ENCODE measurements around the gene CFAP73.
"Not testable (repeated sequence)": the region's sequence is repeated elsewhere in the genome, so short reads cannot be mapped to it uniquely, and the experiment has no call there.

CFAP73 gene

DNA sequence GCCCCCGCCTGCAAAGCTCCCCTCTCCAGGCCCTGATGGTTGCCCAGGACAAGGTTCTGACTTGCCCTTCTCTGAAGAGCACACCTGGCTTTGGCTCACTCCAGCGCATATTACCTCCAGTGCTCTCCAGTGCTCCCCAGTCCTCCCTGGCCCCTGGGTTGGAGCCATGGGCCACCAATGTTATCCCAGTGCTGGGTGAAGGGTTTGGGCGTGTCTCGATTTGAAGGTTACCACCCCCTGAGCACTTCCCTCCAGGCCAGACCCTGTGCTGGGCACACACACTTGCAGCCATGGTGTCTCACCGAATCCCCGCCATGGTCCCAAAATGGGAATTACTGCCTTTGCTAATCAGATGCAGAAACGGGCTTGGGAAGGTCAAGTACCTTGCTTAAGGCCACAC, 47.1 kb downstream of the CFAP73 start:
- DNase-seq: no peak

- DNase-seq: peak; percentile 93
Measured at GRCh38 chr12:113196990-113197389, 47.5 kb downstream of the CFAP73 start.

- no peak for DNase-seq
Measured at GRCh38 chr12:113197518-113198077, 48.1 kb downstream of the CFAP73 start.

- no peak for DNase-seq
Measured at GRCh38 chr12:113198296-113198695, 48.8 kb downstream of the CFAP73 start.

- DNase-seq: no peak
Measured at GRCh38 chr12:113200021-113200797, 50.7 kb downstream of the CFAP73 start.

- DNase-seq: no peak
Measured at GRCh38 chr12:113201187-113202177, 52.0 kb downstream of the CFAP73 start.

DNA sequence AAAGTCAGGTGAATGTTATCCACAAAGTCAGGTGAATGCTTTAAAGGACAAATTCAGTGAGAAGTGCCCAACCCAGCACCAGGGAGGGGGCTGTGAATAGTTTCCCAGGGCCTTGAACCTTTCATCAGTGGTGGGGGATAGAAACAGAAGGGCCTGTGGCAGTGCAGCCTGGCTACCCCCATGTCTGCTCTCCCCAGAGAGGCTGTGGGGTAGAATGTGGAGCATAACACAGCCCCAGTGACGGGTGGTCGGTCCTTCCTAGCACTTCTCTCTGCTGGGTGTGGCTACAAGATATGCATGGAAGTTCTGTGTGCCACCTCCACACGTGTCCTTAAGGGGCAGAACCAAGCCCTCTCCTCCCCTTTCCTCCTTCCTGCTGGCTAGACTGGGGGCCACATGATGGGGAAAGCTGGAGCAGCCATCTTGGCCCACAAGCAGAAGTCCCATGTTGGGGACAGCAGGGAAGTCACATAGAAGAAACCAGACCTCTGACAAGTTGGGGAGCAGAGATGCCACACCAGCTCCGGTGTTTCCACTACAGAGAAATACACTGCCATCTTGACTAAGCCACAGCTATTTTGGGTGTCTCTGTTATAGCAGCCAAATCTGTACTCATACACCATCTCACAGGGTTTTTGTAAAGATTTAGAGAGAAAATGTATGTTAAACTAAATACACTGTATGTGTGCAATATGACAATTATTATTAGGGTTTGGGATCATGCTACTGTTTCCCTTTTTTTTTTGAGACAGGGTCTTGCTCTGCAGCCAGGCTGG, 53.0 kb downstream of the CFAP73 start:
- no peak for DNase-seq

GRCh38 chr12:113203852-113204760, 54.6 kb downstream of the CFAP73 start:
- DNase-seq: peak; percentile 78

GRCh38 chr12:113204804-113205203, 55.3 kb downstream of the CFAP73 start:
- DNase-seq: no peak

GRCh38 chr12:113206802-113207201, 57.3 kb downstream of the CFAP73 start:
- DNase-seq: not testable (repeated sequence)

- DNase-seq: peak; percentile 66
Measured at GRCh38 chr12:113207613-113208040, 58.1 kb downstream of the CFAP73 start.

DNA sequence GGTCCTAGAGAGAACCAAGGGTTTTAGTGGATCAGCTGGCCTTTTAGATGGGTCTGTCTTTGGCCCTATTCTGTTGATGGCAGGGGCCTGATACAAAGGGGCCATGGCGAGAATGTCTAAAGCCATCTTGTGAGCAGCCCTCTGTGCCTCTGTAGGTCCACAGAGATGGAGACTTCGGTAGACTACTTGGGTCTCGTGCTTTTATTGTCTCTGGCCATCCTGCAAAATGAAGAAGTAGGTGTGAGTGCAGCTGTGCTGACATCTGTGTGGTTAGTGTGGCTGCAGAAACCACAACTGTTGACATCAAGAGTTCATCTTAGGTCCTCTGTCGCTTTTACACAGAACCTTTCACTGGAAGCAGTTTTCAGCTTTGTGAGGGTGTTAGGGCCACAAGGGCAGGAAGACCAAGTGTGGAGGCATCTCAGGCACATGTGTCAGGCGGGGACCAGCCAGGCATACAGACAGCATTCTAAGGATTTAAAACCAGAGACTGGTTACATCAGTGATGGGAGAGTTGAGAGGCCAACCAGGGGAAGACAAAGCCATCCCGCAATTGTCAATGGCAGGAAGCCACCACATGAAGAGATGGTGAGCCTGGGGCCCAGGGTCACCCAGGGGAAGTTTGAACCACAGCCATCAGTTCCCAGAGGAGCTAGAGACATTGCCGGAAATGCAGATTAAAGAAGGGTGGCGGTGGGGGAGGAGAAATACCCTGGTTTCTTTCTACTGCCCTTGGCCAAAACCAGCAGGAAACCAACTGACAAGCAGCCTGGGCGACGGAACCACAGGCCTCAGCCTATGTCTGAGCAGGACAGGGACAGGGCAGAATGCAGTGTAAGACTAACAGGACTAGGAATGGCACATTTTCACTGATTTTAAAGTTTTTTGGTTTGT, 58.8 kb downstream of the CFAP73 start:
- peak; percentile 96 for DNase-seq
